T-cell (primary cell): ENCODE results near the gene PUS7L. TPM values are rescaled to one million over a fixed set of nuclear protein-coding genes. Genes with fewer than 3 reads are reported as not detected.

Experiments used
- ATAC-seq, 4 experiments: fragments of 200-7000 bp in 3 of 4; fragments of 150-1000 bp in 1 of 4; cut with Tn5 transposase; replicated peaks in 1 of 4; 1 replicate in 3 of 4; 2 replicates in 1 of 4; pipeline ENCODE4 v1.10.0; 2021; ENCODE audit warnings: moderate library complexity in 3 of 4, mild to moderate bottlenecking in 2 of 4, moderate number of reproducible peaks in 1 of 4
- CTCF ChIA-PET, 2 donors: fragments of 300-600 bp; sonication (Branson Sonifier 250); formaldehyde crosslinking; loops; one replicate each; lab custom pipeline; 2022; ENCODE audit warnings: antibody characterized with exemption in 2 of 2; lab: Charles Lee
- POLR2A ChIA-PET, 2 donors: fragments of 300-600 bp; sonication (Branson Sonifier 250); formaldehyde crosslinking; loops; one replicate each; lab custom pipeline; 2022; ENCODE audit warnings: antibody characterized with exemption in 2 of 2; lab: Charles Lee
- DNase-seq, 35 experiments: peaks; one replicate each; pipeline versions ENCODE4 v3.0.0 to v3.0.0-alpha.2; 2013 to 2023
- H3K27ac ChIP-seq: one replicate; pipeline ENCODE4 v1.5.1; 2013; ENCODE audit warnings: low read length
- H3K27me3 ChIP-seq, 2 experiments: replicated peaks in 1 of 2; 1 replicate in 1 of 2; 2 replicates in 1 of 2; pipeline versions ENCODE4 v1.6.1 to v1.7.0; 2013; ENCODE audit warnings: low read length in 1 of 2, mixed read lengths in 1 of 2; ENCODE audit not compliant: control insufficient read depth in 2 of 2, insufficient read depth in 2 of 2; ENCODE audit errors: extremely low read depth in 1 of 2
- H3K36me3 ChIP-seq, 2 donors: 1 replicate in 1 of 2; 2 replicates in 1 of 2; pipeline versions ENCODE4 v1.6.1 to v1.7.0; 2013; ENCODE audit warnings: low read length in 1 of 2; ENCODE audit not compliant: control insufficient read depth in 2 of 2, insufficient read depth in 1 of 2; ENCODE audit errors: extremely low read depth in 1 of 2
- H3K4me1 ChIP-seq, 2 experiments: 1 replicate in 1 of 2; 2 replicates in 1 of 2; pipeline versions ENCODE4 v1.6.1 to v1.7.0; 2013; ENCODE audit warnings: low read length in 2 of 2, mixed read lengths in 1 of 2; ENCODE audit not compliant: insufficient read depth in 2 of 2, control insufficient read depth in 1 of 2; ENCODE audit errors: extremely low read depth in 1 of 2
- H3K4me3 ChIP-seq, 2 donors: 1 replicate in 1 of 2; 2 replicates in 1 of 2; pipeline versions ENCODE4 v1.5.1 to v1.7.0; 2013; ENCODE audit warnings: mild to moderate bottlenecking in 2 of 2, low read length in 1 of 2, moderate library complexity in 1 of 2; ENCODE audit not compliant: control insufficient read depth in 1 of 2; ENCODE audit errors: extremely low read depth in 1 of 2
- H3K9me3 ChIP-seq: 2 replicates; pipeline ENCODE4 v1.7.0; 2013
- H3K27ac Mint-ChIP-seq, 2 donors: one replicate each; pipeline ENCODE4 v1.8.0; 2020 to 2021; ENCODE audit warnings: mild to moderate bottlenecking in 2 of 2, mixed read lengths in 2 of 2
- H3K27me3 Mint-ChIP-seq, 2 donors: one replicate each; pipeline ENCODE4 v1.8.0; 2021 to 2022; ENCODE audit warnings: mixed read lengths in 2 of 2
- H3K36me3 Mint-ChIP-seq: one replicate; pipeline ENCODE4 v1.8.0; 2021; ENCODE audit warnings: mixed read lengths
- H3K4me1 Mint-ChIP-seq, 3 donors: one replicate each; pipeline ENCODE4 v1.8.0; 2020 to 2022; ENCODE audit warnings: mixed read lengths in 3 of 3, mild to moderate bottlenecking in 1 of 3
- H3K4me3 Mint-ChIP-seq, 3 donors: one replicate each; pipeline ENCODE4 v1.8.0; 2020 to 2022; ENCODE audit warnings: mild to moderate bottlenecking in 3 of 3, mixed read lengths in 3 of 3, moderate library complexity in 3 of 3
- H3K9me3 Mint-ChIP-seq, 3 donors: one replicate each; pipeline ENCODE4 v1.8.0; 2020 to 2022; ENCODE audit warnings: mixed read lengths in 3 of 3
- WGBS: methylation state at CpG from one replicate; pipeline ENCODE4 v1.1.5; 2013; ENCODE audit warnings: missing lambda C conversion rate; ENCODE audit not compliant: insufficient coverage; 5-methylcytosine and 5-hydroxymethylcytosine counted together
- total RNA-seq, 35 experiments: library from RNA in 6 of 35; stranded (reverse) in 6 of 35; fragments of 120-200 nt in 1 of 35; gene quantifications; one replicate each; pipeline versions ENCODE4 v1.2.1 to v1.2.4 and lab custom pipeline; 2013 to 2026

The PUS7L gene
- total RNA-seq, 5 donors from 2014 or later (not counting 1 experiment from before 2014, with no cell fraction given): 17.5 to 24.9 (median 19.2) TPM

GRCh38 chr12:43675048-43675904, 83.3 kb downstream of the PUS7L start:
- POLR2A ChIA-PET: interaction anchor here in 1 of 2 donors (0.6 kb wide), 1 partner anchor 261 kb away, joined by 3 read pairs; no protein-coding TSS in a partner anchor
- Mint-ChIP-seq H3K27me3 (peaks cover 22% of the 10 kb centered on the region in 2 donors), H3K9me3 (peaks cover 4 to 10% (median 6%) of the 10 kb centered on the region in 3 donors), H3K27ac (no peak overlapping the region), H3K36me3 (no peaks in the 10 kb centered on the region), H3K4me1 (no peaks in the 10 kb centered on the region), H3K4me3 (no peak overlapping the region)
- no peak for ATAC-seq
- no peak overlapping the region for H3K4me3 ChIP-seq
- WGBS: 78% methylated on average over 4 of the region's 6 CpGs
- H3K9me3 ChIP-seq: no peaks in the 10 kb centered on the region
- H3K4me1 ChIP-seq: no peaks in the 10 kb centered on the region
- no peak overlapping the region for H3K27ac ChIP-seq
- H3K36me3 ChIP-seq: no peaks in the 10 kb centered on the region
- peaks cover 0 to 13% of the 10 kb centered on the region in 2 experiments for H3K27me3 ChIP-seq
- CTCF ChIA-PET: no interaction called here
- DNase-seq: no peak

- Mint-ChIP-seq H3K27ac (no peak overlapping the region), H3K4me1 (no peaks in the 10 kb centered on the region), H3K27me3 (peaks cover 13 to 20% of the 10 kb centered on the region in 2 donors), H3K36me3 (no peaks in the 10 kb centered on the region), H3K4me3 (no peak overlapping the region), H3K9me3 (no peaks in the 10 kb centered on the region)
- no peaks in the 10 kb centered on the region for H3K4me1 ChIP-seq
- H3K4me3 ChIP-seq: no peak overlapping the region
- ChIA-PET CTCF (no interaction called here), POLR2A (no interaction called here)
- 90% methylated on average over 1 of the region's 2 CpGs for WGBS
- H3K27me3 ChIP-seq: no peaks in the 10 kb centered on the region
- H3K27ac ChIP-seq: no peak overlapping the region
- DNase-seq: no peak
- ATAC-seq: no peak
- H3K36me3 ChIP-seq: no peaks in the 10 kb centered on the region
- H3K9me3 ChIP-seq: no peaks in the 10 kb centered on the region
Observed at GRCh38 chr12:43669373-43669772, 89.2 kb downstream of the PUS7L start.

Other genes with a start within 250 kb of the PUS7L start
- gene ADAMTS20, start 206.6 kb downstream of the PUS7L start, total RNA-seq: not detected
- 10 to 100 TPM; 48.7 to 55.8 (median 49.8) TPM for gene IRAK4, start 161 bp upstream of the PUS7L start, total RNA-seq
- gene TWF1, start 47.5 kb upstream of the PUS7L start, total RNA-seq: 10 to 100 TPM; 23.4 to 53.3 (median 29.4) TPM
- 1 to 10 TPM; 3.3 to 4.4 (median 3.9) TPM for gene TMEM117, start 77.3 kb upstream of the PUS7L start, total RNA-seq